Trophoblast cell (in vitro differentiated cells and primary cell): Measurements from ENCODE around the gene SLC1A4.
A peak's percentile ranks its signal among the peaks of the same experiment; 100 is the strongest.
"Not testable (repeated sequence)": the region's sequence is repeated elsewhere in the genome, so short reads cannot be mapped to it uniquely, and the experiment has no call there.

Source experiments
- DNase-seq, 2 donors: peaks; one replicate each; pipeline ENCODE4 v3.0.0-alpha.2; 2016
- H2AFZ ChIP-seq: 2 replicates; pipeline ENCODE4 v1.6.1; 2013; ENCODE audit warnings: low read length, moderate library complexity, mild to moderate bottlenecking; ENCODE audit not compliant: insufficient read depth, poor library complexity
- H2AK5ac ChIP-seq: 2 replicates; pipeline ENCODE4 v1.6.1; 2013; ENCODE audit warnings: mild to moderate bottlenecking, low read length
- H2BK120ac ChIP-seq: 2 replicates; pipeline ENCODE4 v1.6.1; 2013; ENCODE audit warnings: low read length, mild to moderate bottlenecking, moderate library complexity; ENCODE audit not compliant: insufficient read depth, poor library complexity
- H2BK12ac ChIP-seq: 2 replicates; pipeline ENCODE4 v1.6.1; 2013; ENCODE audit warnings: mild to moderate bottlenecking, low read length, moderate library complexity
- H2BK5ac ChIP-seq: 2 replicates; pipeline ENCODE4 v1.6.1; 2013; ENCODE audit warnings: low read length, low read depth, moderate library complexity, mild to moderate bottlenecking; ENCODE audit not compliant: poor library complexity
- H3K14ac ChIP-seq: 2 replicates; pipeline ENCODE4 v1.6.1; 2013; ENCODE audit warnings: mild to moderate bottlenecking, low read length
- H3K18ac ChIP-seq: 2 replicates; pipeline ENCODE4 v1.6.1; 2013; ENCODE audit warnings: mild to moderate bottlenecking, low read length
- H3K23ac ChIP-seq: 2 replicates; pipeline ENCODE4 v1.6.1; 2013; ENCODE audit warnings: low read length
- H3K27ac ChIP-seq: 2 replicates; pipeline ENCODE4 v1.5.1; 2013; ENCODE audit warnings: low read depth, mild to moderate bottlenecking, inconsistent platforms, low read length, moderate library complexity
- H3K27me3 ChIP-seq: 2 replicates; pipeline ENCODE4 v1.6.1; 2013; ENCODE audit warnings: inconsistent platforms, mild to moderate bottlenecking, low read length, moderate library complexity; ENCODE audit not compliant: insufficient read depth
- H3K36me3 ChIP-seq, 2 experiments: 1 replicate in 1 of 2; 2 replicates in 1 of 2; pipeline ENCODE4 v1.6.1; 2013; ENCODE audit warnings: low read length in 2 of 2, mild to moderate bottlenecking in 2 of 2, moderate library complexity in 1 of 2; ENCODE audit not compliant: insufficient read depth in 2 of 2, control insufficient read depth in 1 of 2
- H3K4ac ChIP-seq: 2 replicates; pipeline ENCODE4 v1.6.1; 2013; ENCODE audit warnings: low read depth, mild to moderate bottlenecking, low read length, moderate library complexity
- H3K4me1 ChIP-seq, 2 experiments: 1 replicate in 1 of 2; 2 replicates in 1 of 2; pipeline ENCODE4 v1.6.1; 2013; ENCODE audit warnings: low read length in 2 of 2, mild to moderate bottlenecking in 2 of 2, moderate library complexity in 1 of 2; ENCODE audit not compliant: insufficient read depth in 2 of 2, control insufficient read depth in 1 of 2
- H3K4me2 ChIP-seq: 2 replicates; pipeline ENCODE4 v1.6.1; 2013; ENCODE audit warnings: inconsistent platforms, mild to moderate bottlenecking, low read length, moderate library complexity
- H3K4me3 ChIP-seq: 2 replicates; pipeline ENCODE4 v1.5.1; 2013; ENCODE audit warnings: mild to moderate bottlenecking, low read depth, low read length, inconsistent platforms
- H3K79me1 ChIP-seq: one replicate; pipeline ENCODE4 v1.6.1; 2013; ENCODE audit warnings: low read length
- H3K79me2 ChIP-seq: 2 replicates; pipeline ENCODE4 v1.6.1; 2013; ENCODE audit warnings: low read length, mild to moderate bottlenecking; ENCODE audit not compliant: control insufficient read depth, insufficient read depth, poor library complexity
- H3K9ac ChIP-seq: 2 replicates; pipeline ENCODE4 v1.6.1; 2013; ENCODE audit warnings: mild to moderate bottlenecking, low read length
- H3K9me3 ChIP-seq: 2 replicates; pipeline ENCODE4 v1.6.1; 2013; ENCODE audit warnings: low read depth, mild to moderate bottlenecking, control low read depth, inconsistent platforms, low read length; ENCODE audit not compliant: insufficient read depth
- H4K12ac ChIP-seq: 2 replicates; pipeline ENCODE4 v1.6.1; 2013; ENCODE audit warnings: low read depth, mild to moderate bottlenecking, low read length, moderate library complexity
- H4K8ac ChIP-seq: 2 replicates; pipeline ENCODE4 v1.6.1; 2013; ENCODE audit warnings: low read depth, mild to moderate bottlenecking, low read length, moderate library complexity
- H4K91ac ChIP-seq: one replicate; pipeline ENCODE4 v1.6.1; 2013; ENCODE audit warnings: low read depth, mild to moderate bottlenecking, low read length, moderate library complexity
- WGBS: extraction: QIAGEN DNeasy Blood & Tissue Kit; methylation state at CpG from one replicate; pipeline ENCODE4 v1.1.7; 2013; ENCODE audit warnings: missing lambda C conversion rate; ENCODE audit not compliant: insufficient read length, insufficient coverage; ENCODE audit errors: extremely low coverage; 5-methylcytosine and 5-hydroxymethylcytosine counted together

Gene SLC1A4

DNA sequence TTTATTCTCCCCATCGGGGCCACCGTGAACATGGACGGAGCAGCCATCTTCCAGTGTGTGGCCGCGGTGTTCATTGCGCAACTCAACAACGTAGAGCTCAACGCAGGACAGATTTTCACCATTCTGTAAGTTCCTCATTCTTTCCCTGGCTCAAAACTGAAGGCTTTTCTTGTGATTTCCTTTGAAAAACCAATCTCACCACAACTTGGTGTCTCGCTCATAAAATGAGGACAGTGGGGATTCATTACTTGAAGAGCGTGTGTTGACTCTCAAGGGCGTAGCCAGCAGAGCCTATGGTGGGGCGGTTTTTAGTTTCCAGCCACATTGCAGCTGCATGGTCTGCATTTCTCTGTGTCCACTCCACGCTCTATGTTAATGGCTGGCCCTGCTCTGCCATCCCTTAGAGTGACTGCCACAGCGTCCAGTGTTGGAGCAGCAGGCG, 29.0 kb downstream of the SLC1A4 start:
- Histone ChIP-seq H2AFZ (no peak overlapping the region), H3K79me1 (peaks cover 4% of the 10 kb centered on the region), H4K12ac (no peak overlapping the region), H3K4me1 (peaks cover 10 to 18% of the 10 kb centered on the region in 2 experiments), H2BK5ac (no peak overlapping the region), H3K36me3 (no peaks in the 10 kb centered on the region), H3K4ac (no peak overlapping the region), H2BK12ac (no peak overlapping the region), H3K27ac (no peak overlapping the region), H3K9me3 (no peaks in the 10 kb centered on the region), H4K8ac (no peak overlapping the region), H4K91ac (no peak overlapping the region), H2AK5ac (no peak overlapping the region), H3K23ac (no peak overlapping the region), H3K9ac (no peak overlapping the region), H3K4me2 (no peak overlapping the region), H3K27me3 (no peaks in the 10 kb centered on the region), H3K4me3 (no peak overlapping the region), H3K14ac (no peak overlapping the region), H3K79me2 (no peaks in the 10 kb centered on the region), H3K18ac (no peak overlapping the region), H2BK120ac (no peak overlapping the region)
- peak; percentile 8 to 28 for DNase-seq
- no CpG with 5 or more reads among the region's 15 CpGs for WGBS

DNA sequence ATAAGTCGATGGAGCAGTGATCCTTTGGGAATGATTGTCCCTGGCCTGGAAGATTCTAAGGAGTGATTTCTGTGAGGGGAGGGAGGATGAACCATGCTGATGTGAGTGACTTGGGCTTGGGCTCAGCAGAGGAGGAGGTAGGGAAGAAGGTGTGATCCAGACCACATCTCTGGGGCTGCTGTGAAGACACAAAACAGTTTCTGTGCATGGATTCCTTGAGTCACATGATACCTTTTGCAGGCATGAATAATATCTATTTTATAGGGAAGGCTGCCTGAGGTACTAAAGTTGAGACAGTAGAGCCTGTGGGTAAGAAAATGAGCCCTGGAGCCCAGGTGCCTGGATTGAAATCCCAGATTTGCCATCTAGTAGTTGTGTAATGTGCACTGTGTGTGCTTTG, 29.8 kb downstream of the SLC1A4 start:
- WGBS, result no CpG with 5 or more reads among the region's 1 CpG
- H3K27ac ChIP-seq, result no peak overlapping the region
- H3K23ac ChIP-seq, result no peak overlapping the region
- H3K18ac ChIP-seq, result no peak overlapping the region
- no peaks in the 10 kb centered on the region for H3K9me3 ChIP-seq
- H2BK12ac ChIP-seq, result no peak overlapping the region
- H3K79me2 ChIP-seq, result no peaks in the 10 kb centered on the region
- H4K8ac ChIP-seq, result no peak overlapping the region
- H3K27me3 ChIP-seq, result no peaks in the 10 kb centered on the region
- no peak overlapping the region for H4K12ac ChIP-seq
- no peak overlapping the region for H2BK120ac ChIP-seq
- H4K91ac ChIP-seq, result no peak overlapping the region
- H2AFZ ChIP-seq, result no peak overlapping the region
- H2BK5ac ChIP-seq, result no peak overlapping the region
- H3K14ac ChIP-seq, result no peak overlapping the region
- no peak overlapping the region for H3K4me3 ChIP-seq
- no peak overlapping the region for H3K4ac ChIP-seq
- no peaks in the 10 kb centered on the region for H3K36me3 ChIP-seq
- peaks cover 4% of the 10 kb centered on the region for H3K79me1 ChIP-seq
- H3K4me2 ChIP-seq, result no peak overlapping the region
- no peak overlapping the region for H3K9ac ChIP-seq
- H2AK5ac ChIP-seq, result no peak overlapping the region
- peaks cover 10 to 18% of the 10 kb centered on the region in 2 experiments for H3K4me1 ChIP-seq
- DNase-seq, result no peak

DNA sequence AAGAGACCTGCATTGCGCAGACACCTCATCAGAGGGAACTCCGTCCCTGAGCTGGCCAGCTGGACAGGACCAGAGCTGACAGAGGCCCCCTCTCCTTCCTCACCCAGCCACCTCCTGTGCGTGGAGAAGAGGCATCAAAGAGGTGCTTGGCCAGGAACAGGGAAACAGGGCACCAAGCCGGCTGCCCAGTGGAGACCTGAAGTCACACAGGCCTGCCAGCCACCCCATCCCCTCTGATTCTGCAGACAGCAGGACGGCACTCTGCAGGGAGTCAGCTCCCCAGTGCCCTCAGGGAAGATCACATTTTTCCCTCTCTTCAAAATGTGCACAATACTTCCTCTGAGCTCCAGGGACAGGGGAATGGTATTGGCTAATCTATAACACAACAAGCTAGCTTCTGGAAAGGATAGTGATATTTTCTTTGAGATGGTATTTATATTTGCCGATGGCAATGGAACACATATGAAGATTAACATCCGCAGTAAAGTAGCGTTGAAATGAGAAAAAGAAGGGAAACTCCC, 30.5 kb downstream of the SLC1A4 start:
- H2AFZ ChIP-seq, result no peak overlapping the region
- DNase-seq, result no peak

DNA sequence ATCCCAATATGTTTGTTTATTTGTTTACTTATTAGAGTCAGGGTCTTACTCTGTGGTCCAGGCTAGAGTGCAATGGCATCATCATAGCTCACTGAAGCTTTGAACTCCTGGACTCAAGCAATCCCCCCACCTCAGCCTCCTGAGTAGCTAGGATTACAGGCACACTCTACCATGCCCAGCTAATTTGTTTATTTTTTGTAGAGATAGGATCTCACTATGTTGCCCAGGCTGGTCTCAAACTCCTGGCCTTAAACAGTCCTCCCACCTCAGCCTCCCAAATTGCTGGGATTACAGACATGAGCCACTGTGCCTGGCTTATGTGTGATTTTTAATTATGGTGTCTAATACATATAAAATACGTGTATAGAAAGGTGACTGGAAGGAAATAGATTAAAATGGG, 31.1 kb downstream of the SLC1A4 start:
- H3K4me3 ChIP-seq, H2AFZ ChIP-seq, H3K9me3 ChIP-seq, H4K8ac ChIP-seq, H2BK12ac ChIP-seq, H3K4me2 ChIP-seq, H3K27ac ChIP-seq, H2AK5ac ChIP-seq, H2BK120ac ChIP-seq, H3K4ac ChIP-seq, H4K12ac ChIP-seq, H2BK5ac ChIP-seq, DNase-seq, H3K27me3 ChIP-seq, H3K18ac ChIP-seq, H3K79me1 ChIP-seq, H3K79me2 ChIP-seq, H3K14ac ChIP-seq, H3K36me3 ChIP-seq, H4K91ac ChIP-seq, H3K23ac ChIP-seq, H3K9ac ChIP-seq: not testable (repeated sequence)
- peaks cover 10 to 18% of the 10 kb centered on the region in 2 experiments for H3K4me1 ChIP-seq
- no CpG with 5 or more reads among the region's 1 CpG for WGBS

More for the DNA sequence above, 30.5 kb downstream of the SLC1A4 start:
- no peak overlapping the region for H3K4me2 ChIP-seq
- H3K27ac ChIP-seq, result no peak overlapping the region
- H2AK5ac ChIP-seq, result no peak overlapping the region
- no peaks in the 10 kb centered on the region for H3K36me3 ChIP-seq
- no peak overlapping the region for H4K8ac ChIP-seq
- no peak overlapping the region for H3K4ac ChIP-seq
- H4K12ac ChIP-seq, result no peak overlapping the region
- no peaks in the 10 kb centered on the region for H3K27me3 ChIP-seq
- H3K79me2 ChIP-seq, result no peaks in the 10 kb centered on the region
- peaks cover 4% of the 10 kb centered on the region for H3K79me1 ChIP-seq
- H2BK120ac ChIP-seq, result no peak overlapping the region
- no peak overlapping the region for H4K91ac ChIP-seq
- no peak overlapping the region for H3K14ac ChIP-seq
- H3K4me3 ChIP-seq, result no peak overlapping the region
- no CpG with 5 or more reads among the region's 8 CpGs for WGBS
- no peaks in the 10 kb centered on the region for H3K9me3 ChIP-seq
- H2BK12ac ChIP-seq, result no peak overlapping the region
- no peak overlapping the region for H3K23ac ChIP-seq
- no peak overlapping the region for H3K9ac ChIP-seq
- no peak overlapping the region for H2BK5ac ChIP-seq
- H3K4me1 ChIP-seq, result peaks cover 10 to 18% of the 10 kb centered on the region in 2 experiments
- H3K18ac ChIP-seq, result no peak overlapping the region
